Peyer's patch (tissue), 4 donors: ENCODE measurements around the gene ASCL5. TPM values are rescaled to one million over a fixed set of nuclear protein-coding genes. Genes with fewer than 3 reads are reported as not detected.
A peak's percentile ranks its signal among the peaks of the same experiment; 100 is the strongest.

Experiments
- DNase-seq, 3 donors: peaks; one replicate each; pipeline ENCODE4 v3.0.0-alpha.2; 2017 to 2019
- H3K27ac ChIP-seq, 4 donors: fragments of 200-600 bp; sonication (generic); one replicate each; pipeline ENCODE4 v1.5.1; 2016 to 2019
- H3K27me3 ChIP-seq, 2 donors: fragments of 200-600 bp; sonication (generic); one replicate each; pipeline ENCODE4 v1.5.1; 2019
- H3K36me3 ChIP-seq, 3 donors: fragments of 200-600 bp; sonication (generic); one replicate each; pipeline ENCODE4 v1.5.1; 2016 to 2019
- H3K4me1 ChIP-seq, 4 donors: fragments of 200-600 bp; sonication (generic); one replicate each; pipeline ENCODE4 v1.5.1; 2016 to 2019
- H3K4me3 ChIP-seq, 4 donors: fragments of 200-600 bp; sonication (generic); 1 replicate in 3 of 4; 2 replicates in 1 of 4; pipeline ENCODE4 v1.5.1; 2016 to 2019; ENCODE audit warnings: mild to moderate bottlenecking in 1 of 4
- H3K9me3 ChIP-seq, 4 donors: fragments of 200-600 bp; sonication (generic); one replicate each; pipeline ENCODE4 v1.5.1; 2016 to 2019; ENCODE audit warnings: mild to moderate bottlenecking in 1 of 4
- POLR2A ChIP-seq, 2 donors: fragments of 450-650 bp; IDR thresholded peaks; one replicate each; pipeline ENCODE4 v1.5.1; 2017; ENCODE audit warnings: antibody characterized with exemption in 2 of 2, mild to moderate bottlenecking in 2 of 2, moderate library complexity in 2 of 2
- total RNA-seq, 4 donors: library from RNA; depleted of rRNA; stranded (reverse); fragments of >200 nt; gene quantifications; one replicate each; pipeline ENCODE4 v1.1.0, GENCODE V29; 2016
- TF ChIP-seq, protein P1 (sequence below), 6 experiments: fragments of 450-650 bp in 4 of 6; fragments of 200-600 bp in 2 of 6; sonication (generic) in 1 of 6; IDR thresholded peaks; one replicate each; pipeline ENCODE4 v1.5.1; 2017 to 2019; ENCODE audit warnings: antibody characterized with exemption in 6 of 6, mild to moderate bottlenecking in 3 of 6, moderate library complexity in 1 of 6

Gene ASCL5
- total RNA-seq, 4 donors from 2014 or later, result not detected

GRCh38 chr1:201110616-201111015 lies 16.4 kb downstream of the ASCL5 start:
- TF ChIP-seq, protein P1, sequence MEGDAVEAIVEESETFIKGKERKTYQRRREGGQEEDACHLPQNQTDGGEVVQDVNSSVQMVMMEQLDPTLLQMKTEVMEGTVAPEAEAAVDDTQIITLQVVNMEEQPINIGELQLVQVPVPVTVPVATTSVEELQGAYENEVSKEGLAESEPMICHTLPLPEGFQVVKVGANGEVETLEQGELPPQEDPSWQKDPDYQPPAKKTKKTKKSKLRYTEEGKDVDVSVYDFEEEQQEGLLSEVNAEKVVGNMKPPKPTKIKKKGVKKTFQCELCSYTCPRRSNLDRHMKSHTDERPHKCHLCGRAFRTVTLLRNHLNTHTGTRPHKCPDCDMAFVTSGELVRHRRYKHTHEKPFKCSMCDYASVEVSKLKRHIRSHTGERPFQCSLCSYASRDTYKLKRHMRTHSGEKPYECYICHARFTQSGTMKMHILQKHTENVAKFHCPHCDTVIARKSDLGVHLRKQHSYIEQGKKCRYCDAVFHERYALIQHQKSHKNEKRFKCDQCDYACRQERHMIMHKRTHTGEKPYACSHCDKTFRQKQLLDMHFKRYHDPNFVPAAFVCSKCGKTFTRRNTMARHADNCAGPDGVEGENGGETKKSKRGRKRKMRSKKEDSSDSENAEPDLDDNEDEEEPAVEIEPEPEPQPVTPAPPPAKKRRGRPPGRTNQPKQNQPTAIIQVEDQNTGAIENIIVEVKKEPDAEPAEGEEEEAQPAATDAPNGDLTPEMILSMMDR (IDR thresholded peaks at IDR 0.05), result no peak
- no peak for TF ChIP-seq POLR2A (IDR thresholded peaks at IDR 0.05)
- H3K4me1 ChIP-seq, result peaks cover 0 to 6% (median 0%) of the 10 kb centered on the region in 4 donors
- peak in 1 of 3 donors; percentile 16 for DNase-seq
- H3K27me3 ChIP-seq, result no peaks in the 10 kb centered on the region
- no peaks in the 10 kb centered on the region for H3K9me3 ChIP-seq
- no peak overlapping the region for H3K4me3 ChIP-seq
- H3K27ac ChIP-seq, result no peak overlapping the region
- H3K36me3 ChIP-seq, result no peaks in the 10 kb centered on the region

DNA sequence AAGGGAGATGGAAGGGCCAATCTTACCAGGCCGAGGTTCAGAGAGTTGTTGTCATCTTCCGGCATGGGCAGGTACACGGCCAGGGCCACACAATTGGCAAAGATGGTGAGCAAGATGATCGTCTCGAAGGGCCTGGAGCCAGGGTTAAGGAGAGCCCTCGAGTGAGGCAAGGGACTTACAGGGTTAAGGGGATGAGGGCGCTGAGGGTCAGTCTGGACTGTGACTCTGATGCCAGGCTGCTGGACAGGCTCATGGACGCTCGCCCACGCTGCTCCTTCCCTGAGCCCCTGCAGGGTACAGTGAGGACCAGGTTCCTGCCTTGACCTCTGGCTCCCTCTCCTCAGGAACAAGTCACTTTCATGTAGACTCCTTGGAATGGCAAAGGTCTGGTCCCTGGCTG lies 16.8 kb downstream of the ASCL5 start:
- no peak for TF ChIP-seq POLR2A (IDR thresholded peaks at IDR 0.05)
- TF ChIP-seq, protein P1 (IDR thresholded peaks at IDR 0.05), result no peak
- Histone ChIP-seq H3K27me3 (no peaks in the 10 kb centered on the region), H3K9me3 (no peaks in the 10 kb centered on the region), H3K36me3 (no peaks in the 10 kb centered on the region), H3K27ac (no peak overlapping the region), H3K4me1 (peaks cover 0 to 6% (median 0%) of the 10 kb centered on the region in 4 donors), H3K4me3 (no peak overlapping the region)
- no peak for DNase-seq

GRCh38 chr1:201109651-201110050 lies 17.3 kb downstream of the ASCL5 start:
- no peak overlapping the region for H3K27ac ChIP-seq
- no peak for DNase-seq
- H3K27me3 ChIP-seq, result no peaks in the 10 kb centered on the region
- TF ChIP-seq POLR2A (IDR thresholded peaks at IDR 0.05), result no peak
- TF ChIP-seq, protein P1 (IDR thresholded peaks at IDR 0.05), result no peak
- H3K36me3 ChIP-seq, result no peaks in the 10 kb centered on the region
- H3K9me3 ChIP-seq, result no peaks in the 10 kb centered on the region
- H3K4me1 ChIP-seq, result peaks cover 0 to 6% (median 0%) of the 10 kb centered on the region in 4 donors
- no peak overlapping the region for H3K4me3 ChIP-seq

DNA sequence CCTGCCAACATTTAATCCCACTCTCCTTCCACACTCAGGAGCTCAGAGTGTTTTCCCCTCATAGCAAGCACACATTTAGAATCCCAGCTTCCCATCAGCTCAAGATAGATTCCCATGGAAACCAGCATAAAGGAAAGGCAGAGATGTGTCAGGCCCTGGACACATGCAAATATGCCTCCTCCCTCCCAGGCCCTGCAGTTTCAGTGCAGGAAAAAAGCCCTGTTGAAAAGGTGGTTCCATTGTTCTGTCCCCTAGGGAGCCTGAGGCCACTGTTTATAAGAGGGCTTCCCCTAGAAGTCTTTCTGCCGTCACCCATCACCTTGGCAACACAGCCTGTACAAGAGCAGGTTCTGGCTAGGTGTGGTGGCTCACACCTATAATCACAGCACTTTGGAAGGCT lies 18.4 kb downstream of the ASCL5 start:
- Histone ChIP-seq H3K36me3 (no peaks in the 10 kb centered on the region), H3K9me3 (no peaks in the 10 kb centered on the region), H3K27ac (no peak overlapping the region), H3K4me3 (no peak overlapping the region), H3K4me1 (peaks cover 0 to 2% (median 0%) of the 10 kb centered on the region in 4 donors), H3K27me3 (no peaks in the 10 kb centered on the region)
- no peak for TF ChIP-seq POLR2A (IDR thresholded peaks at IDR 0.05)
- TF ChIP-seq, protein P1 (IDR thresholded peaks at IDR 0.05), result no peak
- DNase-seq, result no peak

GRCh38 chr1:201105688-201106087 lies 21.3 kb downstream of the ASCL5 start:
- Histone ChIP-seq H3K27ac (no peak overlapping the region), H3K27me3 (no peaks in the 10 kb centered on the region), H3K36me3 (no peaks in the 10 kb centered on the region), H3K9me3 (no peaks in the 10 kb centered on the region), H3K4me1 (no peaks in the 10 kb centered on the region), H3K4me3 (no peak overlapping the region)
- DNase-seq, result no peak
- TF ChIP-seq POLR2A (IDR thresholded peaks at IDR 0.05), result no peak
- TF ChIP-seq, protein P1 (IDR thresholded peaks at IDR 0.05), result no peak

DNA sequence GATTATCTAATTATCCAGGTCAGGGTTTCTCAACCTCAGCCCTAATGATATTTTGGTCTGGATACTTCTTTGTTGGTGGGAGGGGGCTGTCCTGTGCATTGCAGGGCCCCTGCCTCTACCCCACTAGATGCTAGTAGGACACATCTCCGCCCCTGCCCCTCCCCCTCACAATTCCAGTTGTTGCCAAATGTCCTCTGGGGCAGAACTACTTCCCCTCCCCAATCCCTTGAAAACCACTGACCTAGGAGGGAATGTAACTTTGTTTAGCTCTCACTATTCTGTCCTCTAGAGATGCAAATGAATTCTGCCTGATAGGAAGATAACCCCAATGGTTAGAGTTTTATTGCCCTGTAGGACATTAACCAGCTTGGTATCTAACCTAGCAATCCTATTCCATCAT lies 22.8 kb downstream of the ASCL5 start:
- no peaks in the 10 kb centered on the region for H3K9me3 ChIP-seq
- TF ChIP-seq POLR2A (IDR thresholded peaks at IDR 0.05), result no peak
- TF ChIP-seq, protein P1 (IDR thresholded peaks at IDR 0.05), result no peak
- no peaks in the 10 kb centered on the region for H3K4me1 ChIP-seq
- H3K27ac ChIP-seq, result no peak overlapping the region
- H3K27me3 ChIP-seq, result no peaks in the 10 kb centered on the region
- no peak overlapping the region for H3K4me3 ChIP-seq
- H3K36me3 ChIP-seq, result no peaks in the 10 kb centered on the region
- DNase-seq, result no peak
